Neural progenitor cell (in vitro differentiated cells): Measurements from ENCODE around the gene ACAN. TPM values are rescaled to one million over a fixed set of nuclear protein-coding genes. Genes with fewer than 3 reads are reported as not detected.

Experiments used
- DNase-seq: peaks from one replicate; pipeline ENCODE4 v3.0.0-alpha.2; 2016; ENCODE audit warnings: low spot score
- H2AFZ ChIP-seq: fragments of 200-600 bp; sonication (generic); replicated peaks from 2 replicates; pipeline ENCODE4 v1.6.1; 2016; ENCODE audit warnings: antibody characterized with exemption
- H3F3A ChIP-seq: fragments of 200-600 bp; sonication (generic); 2 replicates; pipeline ENCODE4 v1.6.1; 2016; ENCODE audit warnings: antibody characterized with exemption, low read depth
- H3K27ac ChIP-seq: fragments of 200-600 bp; sonication (generic); 2 replicates; pipeline ENCODE4 v1.5.1; 2016; ENCODE audit warnings: mild to moderate bottlenecking
- H3K27me3 ChIP-seq: fragments of 200-600 bp; sonication (generic); 2 replicates; pipeline ENCODE4 v1.6.1; 2016; ENCODE audit warnings: mild to moderate bottlenecking, moderate library complexity
- H3K36me3 ChIP-seq: fragments of 200-600 bp; sonication (generic); 2 replicates; pipeline ENCODE4 v1.5.1; 2016
- H3K4me1 ChIP-seq: fragments of 200-600 bp; sonication (generic); 2 replicates; pipeline ENCODE4 v1.6.1; 2016; ENCODE audit warnings: mixed run types
- H3K4me2 ChIP-seq: fragments of 200-600 bp; sonication (generic); 2 replicates; pipeline ENCODE4 v1.6.1; 2016
- H3K4me3 ChIP-seq: fragments of 200-600 bp; sonication (generic); 2 replicates; pipeline ENCODE4 v1.5.1; 2016
- H3K79me2 ChIP-seq: fragments of 200-600 bp; sonication (generic); 2 replicates; pipeline ENCODE4 v1.6.1; 2016; ENCODE audit warnings: low read depth
- H3K9ac ChIP-seq: fragments of 200-600 bp; sonication (generic); 2 replicates; pipeline ENCODE4 v1.6.1; 2016
- H3K9me3 ChIP-seq: fragments of 200-600 bp; sonication (generic); 2 replicates; pipeline ENCODE4 v1.5.1; 2016; ENCODE audit warnings: low read depth
- H4K20me1 ChIP-seq: fragments of 200-600 bp; sonication (generic); 2 replicates; pipeline ENCODE4 v1.6.1; 2016; ENCODE audit warnings: low read depth
- H3K27ac Mint-ChIP-seq: 3 replicates; pipeline ENCODE4 v1.8.0; 2021; ENCODE audit warnings: mixed read lengths
- H3K27me3 Mint-ChIP-seq: 2 replicates; pipeline ENCODE4 v1.8.0; 2022; ENCODE audit warnings: low read depth, mild to moderate bottlenecking, inconsistent platforms, moderate library complexity, mixed read lengths; ENCODE audit not compliant: insufficient read depth
- H3K36me3 Mint-ChIP-seq: 3 replicates; pipeline ENCODE4 v1.8.0; 2021; ENCODE audit warnings: mixed read lengths
- H3K4me1 Mint-ChIP-seq: 3 replicates; pipeline ENCODE4 v1.8.0; 2021; ENCODE audit warnings: mixed read lengths
- H3K4me3 Mint-ChIP-seq: 3 replicates; pipeline ENCODE4 v1.8.0; 2021; ENCODE audit warnings: mild to moderate bottlenecking, moderate library complexity, mixed read lengths
- H3K9me3 Mint-ChIP-seq: 3 replicates; pipeline ENCODE4 v1.8.0; 2020; ENCODE audit warnings: mixed read lengths
- EZH2 ChIP-seq: fragments of 200-600 bp; sonication (generic); IDR thresholded peaks from 2 replicates; pipeline ENCODE4 v1.6.1; 2017; ENCODE audit warnings: antibody characterized with exemption, mild to moderate bottlenecking, moderate library complexity
- EZH2phosphoT487 ChIP-seq: fragments of 200-600 bp; sonication (generic); IDR thresholded peaks from 2 replicates; pipeline ENCODE4 v1.6.1; 2017; ENCODE audit warnings: antibody characterized with exemption
- total RNA-seq: library from RNA; depleted of rRNA; stranded (reverse); fragments of >200 nt; gene quantifications from 2 replicates; pipeline ENCODE4 v1.2.3, GENCODE V29; 2015; ENCODE audit warnings: low replicate concordance
- TF ChIP-seq, protein P1 (sequence below): fragments of 200-600 bp; sonication (generic); IDR thresholded peaks from 2 replicates; pipeline ENCODE4 v1.5.1; 2017; ENCODE audit warnings: antibody characterized with exemption, mild to moderate bottlenecking

ACAN gene
- total RNA-seq, 1 donor from 2014 or later = 0.06 TPM

DNA sequence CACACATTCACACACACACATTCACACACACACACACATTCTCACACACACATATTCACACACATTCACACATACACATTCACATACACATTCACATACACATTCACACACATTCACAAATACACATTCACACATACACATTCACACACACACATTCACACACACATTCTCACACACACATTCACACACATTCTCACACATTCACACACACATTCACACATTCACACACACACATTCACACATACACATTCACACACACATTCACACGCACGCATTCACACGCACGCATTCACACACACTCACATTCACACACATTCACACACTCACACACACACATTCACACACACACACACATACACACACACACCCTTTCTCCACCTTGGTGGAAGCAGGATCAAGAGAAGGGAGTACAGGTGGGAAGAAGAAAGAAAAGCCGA is 97.8 kb downstream of the ACAN start:
- no peaks in the 10 kb centered on the region for H3K9me3 Mint-ChIP-seq
- peaks cover 18% of the 10 kb centered on the region for H3K36me3 Mint-ChIP-seq
- no peak overlapping the region for H3K4me3 ChIP-seq
- no peak overlapping the region for H3K4me3 Mint-ChIP-seq
- no peak overlapping the region for H2AFZ ChIP-seq
- H3K27me3 ChIP-seq = no peaks in the 10 kb centered on the region
- no peaks in the 10 kb centered on the region for H3K79me2 ChIP-seq
- H3F3A ChIP-seq = peaks cover 21% of the 10 kb centered on the region
- H3K9me3 ChIP-seq = no peaks in the 10 kb centered on the region
- H4K20me1 ChIP-seq = peaks cover 6% of the 10 kb centered on the region
- no peak for TF ChIP-seq EZH2phosphoT487
- TF ChIP-seq, protein P1, sequence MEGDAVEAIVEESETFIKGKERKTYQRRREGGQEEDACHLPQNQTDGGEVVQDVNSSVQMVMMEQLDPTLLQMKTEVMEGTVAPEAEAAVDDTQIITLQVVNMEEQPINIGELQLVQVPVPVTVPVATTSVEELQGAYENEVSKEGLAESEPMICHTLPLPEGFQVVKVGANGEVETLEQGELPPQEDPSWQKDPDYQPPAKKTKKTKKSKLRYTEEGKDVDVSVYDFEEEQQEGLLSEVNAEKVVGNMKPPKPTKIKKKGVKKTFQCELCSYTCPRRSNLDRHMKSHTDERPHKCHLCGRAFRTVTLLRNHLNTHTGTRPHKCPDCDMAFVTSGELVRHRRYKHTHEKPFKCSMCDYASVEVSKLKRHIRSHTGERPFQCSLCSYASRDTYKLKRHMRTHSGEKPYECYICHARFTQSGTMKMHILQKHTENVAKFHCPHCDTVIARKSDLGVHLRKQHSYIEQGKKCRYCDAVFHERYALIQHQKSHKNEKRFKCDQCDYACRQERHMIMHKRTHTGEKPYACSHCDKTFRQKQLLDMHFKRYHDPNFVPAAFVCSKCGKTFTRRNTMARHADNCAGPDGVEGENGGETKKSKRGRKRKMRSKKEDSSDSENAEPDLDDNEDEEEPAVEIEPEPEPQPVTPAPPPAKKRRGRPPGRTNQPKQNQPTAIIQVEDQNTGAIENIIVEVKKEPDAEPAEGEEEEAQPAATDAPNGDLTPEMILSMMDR = no peak
- H3K9ac ChIP-seq = no peak overlapping the region
- no peak overlapping the region for H3K27ac ChIP-seq
- H3K4me1 Mint-ChIP-seq = peaks cover 28% of the 10 kb centered on the region
- no peak for DNase-seq
- H3K27ac Mint-ChIP-seq = no peak overlapping the region
- H3K36me3 ChIP-seq = no peaks in the 10 kb centered on the region
- H3K27me3 Mint-ChIP-seq = peaks cover 4% of the 10 kb centered on the region
- H3K4me2 ChIP-seq = no peak overlapping the region
- H3K4me1 ChIP-seq = peaks cover 24% of the 10 kb centered on the region

DNA sequence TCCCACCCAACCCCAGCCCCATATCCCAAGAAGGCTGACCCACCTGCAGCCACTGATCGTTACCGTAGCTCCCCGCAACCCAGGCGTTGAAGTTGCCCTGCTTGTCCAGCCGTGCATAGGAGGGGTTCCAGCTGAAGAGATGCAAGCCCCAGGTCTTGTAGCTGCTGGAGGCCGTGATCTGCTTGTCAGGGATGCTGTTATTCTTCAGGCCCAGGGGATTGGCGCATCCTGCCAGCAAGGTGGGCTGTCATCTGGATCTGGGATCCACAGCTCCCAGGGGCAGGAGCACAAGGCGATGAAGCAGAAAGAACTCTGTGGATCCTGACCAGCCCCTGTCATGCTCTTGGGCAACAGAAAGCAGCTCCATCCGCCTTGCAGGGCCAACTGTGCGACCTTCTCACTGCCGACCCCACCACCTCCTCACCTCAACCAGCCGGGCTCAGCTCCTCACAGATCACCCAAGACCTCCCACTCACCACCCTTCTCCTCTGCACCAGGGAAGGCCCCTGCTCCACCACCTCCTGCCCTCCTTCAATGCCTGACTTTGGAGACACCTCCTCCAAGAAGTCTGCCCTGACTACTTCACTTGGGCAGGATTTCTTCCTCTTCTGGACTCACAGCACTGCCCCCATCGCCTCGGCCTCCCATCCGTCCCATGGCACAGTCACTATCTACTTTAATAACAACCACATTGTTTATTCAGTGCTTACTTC is 98.4 kb downstream of the ACAN start:
- Histone ChIP-seq H4K20me1 (peaks cover 6% of the 10 kb centered on the region), H3K36me3 (no peaks in the 10 kb centered on the region)
- H3K36me3 Mint-ChIP-seq = peaks cover 18% of the 10 kb centered on the region

DNA sequence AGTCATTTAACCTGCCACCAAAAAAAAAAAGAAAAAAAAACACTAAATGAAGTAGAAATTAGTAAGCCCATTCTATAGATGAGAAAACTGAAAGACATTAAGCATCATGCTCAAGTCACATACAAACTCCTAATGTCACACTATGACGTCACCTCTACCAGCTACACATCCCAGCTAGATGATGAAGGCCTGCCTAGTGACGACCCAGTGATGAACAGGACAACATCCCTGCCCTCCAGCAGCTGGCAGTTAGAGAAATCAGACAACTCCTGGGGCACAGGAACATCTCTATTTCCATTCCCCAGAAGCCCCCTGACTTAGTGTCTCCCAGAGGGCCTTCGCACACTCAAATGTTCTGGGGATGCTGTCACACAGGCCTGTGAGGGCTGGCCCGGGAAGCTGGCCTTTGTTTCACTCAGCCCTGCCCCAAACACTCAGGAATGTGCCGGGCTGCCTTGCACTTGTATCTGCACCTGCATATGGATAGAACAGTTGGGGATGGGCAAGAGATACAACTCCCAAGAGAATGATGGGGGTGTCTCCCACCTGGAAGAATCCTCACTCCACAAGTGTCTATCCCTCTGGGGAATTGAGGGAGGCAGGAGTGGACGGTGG is 99.1 kb downstream of the ACAN start:
- Histone ChIP-seq H3K79me2 (no peaks in the 10 kb centered on the region), H3K27ac (no peak overlapping the region), H3K4me3 (no peak overlapping the region), H3F3A (peaks cover 11% of the 10 kb centered on the region), H3K4me2 (no peak overlapping the region), H3K27me3 (no peaks in the 10 kb centered on the region), H3K36me3 (no peaks in the 10 kb centered on the region), H3K9me3 (no peaks in the 10 kb centered on the region), H4K20me1 (peaks cover 6% of the 10 kb centered on the region), H3K9ac (no peak overlapping the region), H2AFZ (no peak overlapping the region), H3K4me1 (peaks cover 12% of the 10 kb centered on the region)
- no peak overlapping the region for H3K4me3 Mint-ChIP-seq
- H3K4me1 Mint-ChIP-seq = peaks cover 21% of the 10 kb centered on the region
- H3K27ac Mint-ChIP-seq = no peak overlapping the region
- TF ChIP-seq EZH2phosphoT487 (no peak), EZH2 (no peak)
- TF ChIP-seq, protein P1 = no peak
- peaks cover 2% of the 10 kb centered on the region for H3K27me3 Mint-ChIP-seq
- H3K9me3 Mint-ChIP-seq = no peaks in the 10 kb centered on the region
- H3K36me3 Mint-ChIP-seq = peaks cover 23% of the 10 kb centered on the region
- no peak for DNase-seq

More for the DNA sequence above, 98.4 kb downstream of the ACAN start:
- Histone ChIP-seq H3K27ac (no peak overlapping the region), H3K27me3 (no peaks in the 10 kb centered on the region), H3K4me2 (no peak overlapping the region), H3K9ac (no peak overlapping the region), H3F3A (peaks cover 15% of the 10 kb centered on the region), H3K4me3 (no peak overlapping the region), H3K4me1 (peaks cover 19% of the 10 kb centered on the region), H2AFZ (no peak overlapping the region), H3K9me3 (no peaks in the 10 kb centered on the region), H3K79me2 (no peaks in the 10 kb centered on the region)
- TF ChIP-seq EZH2phosphoT487 (no peak), EZH2 (no peak)
- TF ChIP-seq, protein P1 = no peak
- peaks cover 3% of the 10 kb centered on the region for H3K27me3 Mint-ChIP-seq
- no peaks in the 10 kb centered on the region for H3K9me3 Mint-ChIP-seq
- H3K4me3 Mint-ChIP-seq = no peak overlapping the region
- peaks cover 25% of the 10 kb centered on the region for H3K4me1 Mint-ChIP-seq
- DNase-seq = no peak
- H3K27ac Mint-ChIP-seq = no peak overlapping the region
